NCI-H1417 treated with DMSO at 0.1 percent for 48 hours (cell line): ENCODE data around the gene ODAM.
"Not testable (repeated sequence)": the region's sequence is repeated elsewhere in the genome, so short reads cannot be mapped to it uniquely, and the experiment has no call there.

Source experiments
- DNase-seq: peaks from one replicate; lab custom pipeline; 2025; lab: John Stamatoyannopoulos, UW

The ODAM gene

DNA sequence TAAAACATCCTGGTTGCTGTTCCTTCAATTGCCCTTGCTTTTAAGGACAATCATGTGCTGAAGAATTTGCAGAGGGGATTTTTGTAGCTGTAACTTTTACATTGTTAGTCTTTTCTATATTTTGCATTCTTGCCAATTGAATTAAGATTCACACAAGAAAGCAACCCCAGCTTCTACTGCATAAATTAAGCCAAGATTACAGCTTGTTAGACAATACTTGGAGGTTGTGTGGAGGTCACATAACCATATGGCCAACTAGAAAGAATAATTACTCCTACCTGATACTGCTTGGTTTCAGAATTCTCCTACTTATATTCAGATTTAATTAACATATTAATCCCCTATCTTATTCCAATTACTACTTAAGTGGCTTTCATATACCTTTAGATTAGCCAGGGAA lies 26.3 kb downstream of the ODAM start:
- not testable (repeated sequence) for DNase-seq

DNA sequence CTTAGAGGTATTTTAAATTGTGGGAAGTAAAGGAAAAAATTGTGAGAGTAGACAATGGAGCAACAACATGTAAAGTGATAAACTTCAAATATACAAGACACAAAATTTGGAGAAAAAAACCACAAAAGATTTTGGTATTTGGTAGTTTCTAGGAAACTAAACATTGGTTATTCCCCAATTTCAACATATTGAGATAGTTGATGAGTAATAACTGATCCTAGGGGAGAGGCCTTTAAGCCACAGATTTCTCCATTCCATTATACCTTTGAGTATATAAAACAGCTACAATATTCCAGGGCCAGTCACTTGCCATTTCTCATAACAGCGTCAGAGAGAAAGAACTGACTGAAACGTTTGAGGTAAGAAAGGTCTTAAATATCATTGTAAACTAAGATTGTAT lies 30.3 kb downstream of the ODAM start, which contains the start of gene FDCSP:
Gene FDCSP (plus strand): TSS at position 301 of the 400 bp plus-strand sequence. CDS start 5,071 bp downstream, outside the sequence.
- no peak for DNase-seq

DNA sequence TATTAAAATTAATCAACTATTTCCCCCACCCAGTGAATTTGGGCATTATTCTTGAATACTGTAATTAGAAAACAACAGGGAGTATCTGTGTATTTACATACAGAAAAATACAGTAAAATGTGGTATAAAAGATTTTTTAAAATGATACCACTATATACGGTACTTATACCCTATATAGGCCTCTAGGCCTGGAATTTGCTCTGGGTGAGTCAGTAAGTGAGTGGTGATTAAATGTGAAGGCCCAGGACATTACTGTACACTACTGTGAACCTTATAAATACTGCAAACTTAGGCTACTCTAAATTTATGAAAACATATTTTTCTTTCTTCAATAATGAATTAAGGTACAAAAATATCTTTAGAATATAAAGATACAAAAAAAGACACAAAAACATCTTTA lies 40.6 kb downstream of the ODAM start:
- no peak for DNase-seq

DNA sequence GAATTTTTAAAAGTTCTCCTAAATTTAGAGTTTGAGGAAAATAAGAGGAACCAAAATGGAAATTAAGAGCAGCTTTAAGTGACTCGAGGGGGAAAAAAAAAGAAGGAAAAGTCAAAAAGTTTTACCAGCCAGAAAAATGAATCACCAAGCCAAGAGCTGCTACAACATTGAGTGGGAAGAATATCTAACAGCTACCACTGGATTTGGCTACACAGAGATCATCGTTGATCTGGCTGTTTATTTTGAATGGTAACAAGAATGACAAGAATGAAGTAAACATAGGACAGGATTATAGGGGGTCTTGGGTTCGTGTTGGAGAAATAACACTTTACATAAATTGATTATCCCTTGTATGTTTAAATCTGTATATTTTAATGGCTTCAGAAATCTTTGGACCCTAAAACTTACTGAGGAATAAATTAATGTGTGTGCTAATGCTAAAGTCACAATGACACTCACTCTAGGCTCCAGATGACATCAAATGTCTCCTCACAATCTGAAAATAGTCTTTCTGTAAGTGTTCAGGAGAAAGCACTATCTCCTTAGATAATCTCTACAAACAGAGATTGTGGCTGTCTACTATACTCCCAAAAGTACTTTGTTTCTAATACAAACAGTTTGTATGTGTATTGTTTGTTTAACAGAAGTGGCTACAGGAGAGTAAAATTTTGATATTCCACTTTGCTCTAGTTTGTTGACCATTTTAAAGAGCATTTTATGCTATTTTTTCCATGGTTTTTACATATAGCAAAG lies 43.8 kb downstream of the ODAM start:
- no peak for DNase-seq

DNA sequence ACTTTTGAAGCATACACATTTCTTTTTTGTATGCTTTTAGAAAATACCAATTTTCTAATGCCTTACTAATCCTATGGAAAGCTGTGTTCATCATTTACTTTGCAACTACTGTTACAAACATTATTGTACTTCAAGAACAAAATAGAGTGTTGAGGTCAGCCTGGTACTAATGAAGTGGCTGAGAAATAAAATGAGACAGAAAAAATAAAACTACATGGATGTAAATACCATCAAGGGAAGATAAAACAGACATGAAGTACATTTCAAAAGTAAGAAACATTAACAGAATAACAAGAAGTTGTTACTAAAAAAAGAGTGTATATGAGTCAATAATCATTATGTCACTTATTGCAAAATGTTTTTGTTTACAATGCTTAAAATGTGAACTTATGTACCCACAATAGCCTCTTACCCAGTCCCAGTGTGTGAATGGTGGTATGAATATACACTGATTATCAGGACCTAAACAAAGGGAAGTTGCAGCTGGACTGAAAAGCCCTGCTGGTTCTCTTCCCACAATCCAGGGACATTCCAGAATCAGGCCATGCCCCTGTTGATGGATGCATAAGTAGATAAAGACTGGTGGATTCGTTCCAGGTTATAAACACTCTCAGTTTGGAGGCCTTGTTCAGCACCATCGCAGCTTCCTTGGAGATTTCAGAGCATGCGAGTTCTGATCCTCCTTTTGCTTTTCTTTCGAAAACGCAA lies 44.5 kb downstream of the ODAM start:
- DNase-seq: no peak

DNA sequence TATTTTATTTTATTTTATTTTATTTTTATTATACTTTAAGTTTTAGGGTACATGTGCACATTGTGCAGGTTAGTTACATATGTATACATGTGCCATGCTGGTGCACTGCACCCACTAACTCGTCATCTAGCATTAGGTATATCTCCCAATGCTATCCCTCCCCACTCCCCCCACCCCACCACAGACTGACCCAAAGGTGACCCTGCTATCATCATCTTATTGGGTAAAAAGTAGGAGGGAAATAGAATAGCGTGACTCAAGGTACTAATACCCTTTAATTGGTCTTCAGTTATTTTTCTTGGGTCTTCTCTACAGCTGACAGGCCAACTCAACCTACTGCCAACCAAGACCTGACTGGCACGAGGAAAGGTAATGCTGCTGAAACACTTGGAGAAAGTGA lies 46.8 kb downstream of the ODAM start, which contains the start of gene CSN3:
Gene CSN3 (plus strand): TSS at position 301 of the 400 bp plus-strand sequence. CDS start 2,223 bp downstream, outside the sequence.
- DNase-seq: not testable (repeated sequence)

DNA sequence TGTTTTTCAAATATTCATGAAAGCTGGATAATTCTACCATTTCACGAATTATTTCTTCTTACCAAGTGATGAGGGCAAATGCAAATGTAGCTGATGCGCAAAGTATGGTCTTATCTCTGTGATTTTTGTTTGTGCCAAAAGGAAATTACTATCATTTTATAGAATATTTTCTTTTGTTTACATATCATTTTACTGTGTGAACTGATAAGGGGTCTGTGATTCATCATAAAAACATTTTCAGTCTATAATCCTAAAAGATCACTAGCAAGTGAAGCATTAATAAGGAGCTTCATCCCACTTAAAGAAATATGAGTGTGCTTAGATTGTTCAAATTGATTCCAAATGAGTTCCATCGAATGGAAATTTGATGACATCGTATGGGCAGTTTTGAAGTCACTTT lies 47.6 kb downstream of the ODAM start:
- DNase-seq: no peak

DNA sequence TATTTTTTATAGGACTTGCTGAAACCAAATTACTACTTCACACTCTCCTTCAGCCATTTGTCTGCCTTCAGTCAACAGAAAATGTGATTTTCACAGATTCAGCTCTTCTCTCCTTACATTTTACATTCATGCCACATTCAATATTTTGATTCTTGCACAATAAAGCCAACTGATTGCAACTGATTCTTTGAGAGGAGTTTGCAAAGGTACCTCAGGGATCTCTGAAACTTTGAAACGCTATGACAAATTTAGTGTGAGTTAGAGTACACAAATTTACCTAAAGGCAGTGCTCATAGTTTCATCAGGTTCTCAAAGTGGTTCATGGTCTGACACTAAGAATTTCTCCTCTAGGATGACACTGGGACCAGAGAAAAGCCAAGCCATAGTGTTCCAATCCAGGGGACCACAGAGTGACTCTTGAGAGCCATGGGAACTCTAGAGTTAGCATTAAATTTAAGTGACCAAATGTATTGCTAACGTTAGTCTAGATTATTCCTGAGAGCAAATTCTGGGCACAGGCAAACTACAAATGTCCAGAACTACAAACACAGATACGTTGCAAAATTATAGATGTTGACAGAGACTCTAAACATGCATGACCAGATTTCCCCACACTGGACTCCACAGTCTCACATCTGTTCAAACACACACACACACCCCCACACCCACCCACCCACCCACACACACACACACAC lies 55.9 kb downstream of the ODAM start:
- DNase-seq: no peak

DNA sequence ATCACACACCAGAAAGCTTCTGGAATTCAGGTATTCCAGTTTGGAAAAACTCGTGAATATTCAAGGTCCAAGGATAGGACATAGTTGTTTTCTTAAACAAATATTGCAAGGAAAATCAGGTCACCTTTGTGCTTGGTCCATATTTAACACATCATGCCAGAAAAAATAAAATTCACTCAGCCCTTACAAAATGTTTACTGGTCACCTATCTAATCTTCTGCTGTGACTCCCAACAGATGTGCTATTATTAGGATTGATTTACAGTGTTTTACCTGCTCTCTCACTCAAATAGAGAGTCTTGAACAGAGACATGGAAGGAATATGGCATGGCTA lies 56.4 kb downstream of the ODAM start:
- DNase-seq: no peak
